ENCODE results near the gene CBLL1. TPM values are rescaled to one million over a fixed set of nuclear protein-coding genes. Genes with fewer than 3 reads are reported as not detected.
A peak's percentile ranks its signal among the peaks of the same experiment; 100 is the strongest.

Gene CBLL1
- total RNA-seq, 2 experiments from 2014 or later = 36.9 to 57.9 TPM

GRCh38 chr7:107712896-107713295 is 31.0 kb upstream of the CBLL1 start:
- H3K27me3 Mint-ChIP-seq = no peaks in the 10 kb centered on the region
- H3K27ac Mint-ChIP-seq = no peak overlapping the region
- DNase-seq (no peak), ATAC-seq (no peak)
- ChIA-PET CTCF (interaction anchor here (1.0 to 1.3 kb wide), 6 partner anchors 12 to 162 kb away, joined by 3 to 5 read pairs (median 4); no protein-coding TSS in a partner anchor), POLR2A (interaction anchor here (0.6 kb wide), 1 partner anchor 88 kb away, joined by 3 read pairs; no protein-coding TSS in a partner anchor)
- H3K4me1 Mint-ChIP-seq = no peaks in the 10 kb centered on the region
- H3K9me3 Mint-ChIP-seq (ENCODE audit: low read depth) = no peaks in the 10 kb centered on the region
- H3K36me3 Mint-ChIP-seq (ENCODE audit: low read depth) = no peaks in the 10 kb centered on the region
- intact Hi-C loops (cut with DNase I, micrococcal nuclease) = no loop called here
- no peak overlapping the region for H3K4me3 Mint-ChIP-seq

DNA sequence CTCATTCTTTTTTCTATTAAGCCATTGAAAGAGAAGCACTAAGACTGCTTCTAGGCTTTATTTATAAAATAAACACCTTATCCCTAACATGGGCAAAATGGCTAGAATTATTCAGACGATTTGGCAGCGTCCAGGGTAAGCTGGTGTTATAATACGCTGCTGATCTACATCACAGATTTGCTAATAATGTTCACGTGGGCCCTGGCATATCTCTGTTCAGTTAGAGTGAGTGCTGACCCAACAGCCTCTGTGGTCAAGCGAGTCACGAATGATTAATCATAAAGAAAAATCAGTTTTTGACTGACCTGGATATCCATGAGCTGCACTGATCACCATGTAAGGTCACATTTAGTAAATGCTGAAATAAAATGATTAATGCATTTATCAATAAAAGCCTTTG is 28.4 kb upstream of the CBLL1 start:
- ChIA-PET POLR2A (no interaction called here), CTCF (no interaction called here)
- Mint-ChIP-seq H3K27ac (no peak overlapping the region), H3K9me3 (ENCODE audit: low read depth) (no peaks in the 10 kb centered on the region), H3K4me3 (no peak overlapping the region), H3K27me3 (peaks cover 3% of the 10 kb centered on the region), H3K4me1 (no peaks in the 10 kb centered on the region), H3K36me3 (ENCODE audit: low read depth) (no peaks in the 10 kb centered on the region)
- intact Hi-C loops (cut with DNase I, micrococcal nuclease) = no loop called here
- no peak for ATAC-seq
- no peak for DNase-seq

GRCh38 chr7:107718456-107719193 is 25.3 kb upstream of the CBLL1 start:
- H3K9me3 Mint-ChIP-seq (ENCODE audit: low read depth) = no peaks in the 10 kb centered on the region
- H3K4me1 Mint-ChIP-seq = no peaks in the 10 kb centered on the region
- ChIA-PET POLR2A (no interaction called here), CTCF (interaction anchor here (0.6 to 1.6 kb wide), 5 partner anchors 10 to 256 kb away, joined by 3 to 4 read pairs (median 3); partner anchors contain the start of gene CBLL1)
- no peak for DNase-seq
- H3K27me3 Mint-ChIP-seq = peaks cover 3% of the 10 kb centered on the region
- ATAC-seq = no peak
- no peak overlapping the region for H3K4me3 Mint-ChIP-seq
- no peaks in the 10 kb centered on the region for H3K36me3 Mint-ChIP-seq (ENCODE audit: low read depth)
- intact Hi-C loops (cut with DNase I, micrococcal nuclease) = no loop called here
- H3K27ac Mint-ChIP-seq = no peak overlapping the region

- DNase-seq (no peak), ATAC-seq (no peak)
- ChIA-PET CTCF (interaction anchor here (1.1 kb wide), 1 partner anchor 158 kb away, joined by 3 read pairs; no protein-coding TSS in a partner anchor), POLR2A (no interaction called here)
- Mint-ChIP-seq H3K27me3 (peaks cover 4% of the 10 kb centered on the region), H3K4me1 (no peaks in the 10 kb centered on the region), H3K9me3 (ENCODE audit: low read depth) (no peaks in the 10 kb centered on the region), H3K27ac (no peak overlapping the region), H3K36me3 (ENCODE audit: low read depth) (no peaks in the 10 kb centered on the region), H3K4me3 (no peak overlapping the region)
- intact Hi-C loops (cut with DNase I, micrococcal nuclease) = loop anchor here in 1 of 2 experiments (10.0 kb wide), 1 partner anchor 776 kb away; no protein-coding TSS in a partner anchor
Measured at GRCh38 chr7:107721286-107721685, 22.7 kb upstream of the CBLL1 start.

- no peaks in the 10 kb centered on the region for H3K9me3 Mint-ChIP-seq (ENCODE audit: low read depth)
- intact Hi-C loops (cut with DNase I, micrococcal nuclease) = loop anchor here in 1 of 2 experiments (10.0 kb wide), 1 partner anchor 778 kb away; no protein-coding TSS in a partner anchor
- peaks cover 19% of the 10 kb centered on the region for H3K27me3 Mint-ChIP-seq
Measured at GRCh38 chr7:107723255-107723654, 20.7 kb upstream of the CBLL1 start.

GRCh38 chr7:107725138-107725740 is 18.7 kb upstream of the CBLL1 start:
- ChIA-PET CTCF (interaction anchor here (0.6 to 4.2 kb wide), 14 partner anchors 12 to 524 kb away, joined by 3 to 26 read pairs (median 4); no protein-coding TSS in a partner anchor), POLR2A (no interaction called here)
- Mint-ChIP-seq H3K27me3 (peaks cover 20% of the 10 kb centered on the region), H3K4me1 (no peaks in the 10 kb centered on the region), H3K4me3 (no peak overlapping the region), H3K9me3 (ENCODE audit: low read depth) (no peaks in the 10 kb centered on the region), H3K27ac (no peak overlapping the region), H3K36me3 (ENCODE audit: low read depth) (no peaks in the 10 kb centered on the region)
- DNase-seq (peak; percentile 67), ATAC-seq (peak; percentile 51)
- intact Hi-C loops (cut with DNase I, micrococcal nuclease) = loop anchor here (1.0 to 10.0 kb wide), 10 partner anchors 144 to 933 kb away; partner anchors contain the start of gene BCAP29 (in 1 of the 2)

More at GRCh38 chr7:107723255-107723654, 20.7 kb upstream of the CBLL1 start:
- ATAC-seq = no peak
- Mint-ChIP-seq H3K36me3 (ENCODE audit: low read depth) (no peaks in the 10 kb centered on the region), H3K4me3 (no peak overlapping the region), H3K27ac (no peak overlapping the region), H3K4me1 (no peaks in the 10 kb centered on the region)
- POLR2A ChIA-PET = no interaction called here
- CTCF ChIA-PET = interaction anchor here (0.6 to 4.2 kb wide), 7 partner anchors 9 to 522 kb away, joined by 3 to 26 read pairs (median 4); no protein-coding TSS in a partner anchor
- DNase-seq = no peak

- Mint-ChIP-seq H3K27me3 (peaks cover 20% of the 10 kb centered on the region), H3K36me3 (ENCODE audit: low read depth) (no peaks in the 10 kb centered on the region), H3K27ac (no peak overlapping the region), H3K4me1 (no peaks in the 10 kb centered on the region), H3K4me3 (no peak overlapping the region), H3K9me3 (ENCODE audit: low read depth) (no peaks in the 10 kb centered on the region)
- ATAC-seq (no peak), DNase-seq (no peak)
- ChIA-PET POLR2A (no interaction called here), CTCF (interaction anchor here (0.7 to 4.2 kb wide), 13 partner anchors 13 to 526 kb away, joined by 3 to 26 read pairs (median 4); partner anchors contain the start of gene CBLL1)
- intact Hi-C loops (cut with DNase I, micrococcal nuclease) = loop anchor here in 1 of 2 experiments (5.0 to 10.0 kb wide), 2 partner anchors 782 to 934 kb away; no protein-coding TSS in a partner anchor
Measured at GRCh38 chr7:107726356-107727130, 17.4 kb upstream of the CBLL1 start.

- Mint-ChIP-seq H3K27ac (no peak overlapping the region), H3K27me3 (peaks cover 20% of the 10 kb centered on the region), H3K36me3 (ENCODE audit: low read depth) (no peaks in the 10 kb centered on the region), H3K9me3 (ENCODE audit: low read depth) (peaks cover 2% of the 10 kb centered on the region), H3K4me1 (no peaks in the 10 kb centered on the region), H3K4me3 (no peak overlapping the region)
- intact Hi-C loops (cut with DNase I, micrococcal nuclease) = loop anchor here in 1 of 2 experiments (5.0 to 10.0 kb wide), 2 partner anchors 783 to 936 kb away; no protein-coding TSS in a partner anchor
- CTCF ChIA-PET = interaction anchor here (0.6 to 2.4 kb wide), 11 partner anchors 9 to 527 kb away, joined by 3 to 8 read pairs (median 4); partner anchors contain the start of gene CBLL1
- ATAC-seq = no peak
- POLR2A ChIA-PET = no interaction called here
- DNase-seq = no peak
Measured at GRCh38 chr7:107728276-107728675, 15.7 kb upstream of the CBLL1 start.

DNA sequence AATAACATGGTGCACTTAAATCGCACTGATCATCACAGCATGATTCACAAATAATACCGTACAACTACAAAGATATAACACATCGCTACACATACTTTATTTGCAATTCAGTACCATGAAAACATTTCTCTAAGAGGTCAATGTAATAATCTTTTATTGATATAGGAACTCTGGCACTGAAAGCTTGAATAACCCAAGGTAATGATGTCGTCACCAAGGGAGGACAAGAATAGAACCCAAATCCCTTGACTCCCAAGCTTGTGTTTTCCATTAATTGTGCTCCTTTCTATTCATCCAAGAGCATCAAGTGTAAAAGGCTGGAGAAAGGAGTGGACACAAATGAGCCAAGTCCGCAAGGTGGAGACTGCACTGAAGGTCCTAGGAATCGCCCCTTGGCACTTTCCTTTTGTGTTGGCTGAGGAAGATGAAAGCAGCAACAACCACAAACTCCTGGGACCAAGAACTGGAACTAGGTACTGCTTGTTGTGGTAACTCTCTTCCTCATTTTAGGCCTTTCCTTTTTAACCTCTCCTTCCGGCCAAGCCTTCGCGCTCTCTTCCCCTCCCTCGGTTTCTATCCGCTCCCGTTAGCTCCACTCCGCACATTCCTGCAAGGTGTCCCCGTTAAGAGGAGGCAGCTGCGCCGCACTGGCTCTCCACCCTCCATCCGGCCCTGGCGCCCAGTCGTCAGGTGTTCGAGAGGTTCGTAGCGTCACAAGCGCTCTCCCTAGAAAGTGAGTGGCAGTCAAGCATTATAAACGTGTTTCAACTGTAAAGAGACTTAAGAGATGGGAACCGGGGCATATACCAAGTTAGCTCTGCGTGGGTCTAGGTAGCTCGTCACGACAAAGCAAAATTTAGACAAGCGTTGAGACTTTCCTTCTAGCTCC is 1.0 kb upstream of the CBLL1 start:
- POLR2A ChIA-PET = interaction anchor here (0.6 to 2.4 kb wide), 13 partner anchors 81 to 827 kb away, joined by 3 to 23 read pairs (median 3); partner anchors contain the start of genes DLD, DNAJB9, HBP1 and THAP5
- Mint-ChIP-seq H3K27ac (peak overlapping the region; percentile 100), H3K36me3 (ENCODE audit: low read depth) (peaks cover 8% of the 10 kb centered on the region), H3K4me1 (peaks cover 40% of the 10 kb centered on the region), H3K27me3 (no peaks in the 10 kb centered on the region), H3K9me3 (ENCODE audit: low read depth) (no peaks in the 10 kb centered on the region), H3K4me3 (peak overlapping the region; percentile 88)
- DNase-seq = no peak
- peak; percentile 43 for ATAC-seq
- CTCF ChIA-PET = interaction anchor here (0.6 to 4.9 kb wide), 23 partner anchors 12 to 549 kb away, joined by 3 to 120 read pairs (median 5); partner anchors contain the start of genes COG5, DUS4L and SLC26A4
- intact Hi-C loops (cut with DNase I, micrococcal nuclease) = loop anchor here (1.0 to 10.0 kb wide), 16 partner anchors 72 to 1628 kb away; partner anchors contain the start of genes BCAP29 (in 2 of the 2), DLD (in 2 of the 2), COG5 (in 1 of the 2) and DNAJB9 (in 1 of the 2)

DNA sequence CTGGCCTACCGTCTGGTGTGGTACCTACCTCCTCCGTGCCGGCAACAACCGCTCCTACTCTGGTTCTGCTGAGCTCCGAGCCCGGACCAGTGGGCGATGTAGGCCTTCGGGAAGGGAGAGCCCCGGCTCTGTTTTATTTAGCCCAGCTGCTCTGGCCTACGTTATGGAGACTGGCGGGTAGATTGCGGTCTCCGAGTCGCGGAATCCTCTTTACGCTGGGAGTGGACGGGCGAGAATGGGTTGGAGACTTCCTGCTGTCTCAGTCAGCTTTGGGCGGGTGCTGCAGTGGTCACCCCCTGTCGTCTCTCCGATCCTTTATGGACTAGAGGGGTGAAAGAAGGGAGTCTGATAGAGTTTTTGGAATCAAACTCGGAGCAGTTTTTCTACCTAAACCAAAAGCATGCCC is 406 bp downstream of the CBLL1 start:
- H3K27me3 Mint-ChIP-seq = no peaks in the 10 kb centered on the region
- H3K27ac Mint-ChIP-seq = peak overlapping the region; percentile 100
- no peaks in the 10 kb centered on the region for H3K9me3 Mint-ChIP-seq (ENCODE audit: low read depth)
- H3K4me1 Mint-ChIP-seq = peaks cover 47% of the 10 kb centered on the region
- H3K36me3 Mint-ChIP-seq (ENCODE audit: low read depth) = peaks cover 10% of the 10 kb centered on the region
- intact Hi-C loops (cut with DNase I, micrococcal nuclease) = loop anchor here (1.0 to 10.0 kb wide), 7 partner anchors 162 to 1630 kb away; partner anchors contain the start of genes COG5 (in 2 of the 2), DUS4L (in 2 of the 2), BCAP29 (in 1 of the 2) and NAMPT (in 1 of the 2)
- CTCF ChIA-PET = interaction anchor here (0.7 to 4.9 kb wide), 5 partner anchors 17 to 524 kb away, joined by 3 to 120 read pairs (median 4); no protein-coding TSS in a partner anchor
- ATAC-seq (peak; percentile 37), DNase-seq (no peak)
- H3K4me3 Mint-ChIP-seq = peak overlapping the region; percentile 88
- POLR2A ChIA-PET = interaction anchor here (0.6 to 2.4 kb wide), 5 partner anchors 9 to 575 kb away, joined by 3 to 23 read pairs (median 4); partner anchors contain the start of gene HBP1

Measured in activated CD4-positive, alpha-beta T cell treated with anti-CD3 and anti-CD28 coated beads for 36 hours (primary cell).